HepG2 (cell line): ENCODE results near the gene EIF1. TPM values are rescaled to one million over a fixed set of nuclear protein-coding genes. Genes with fewer than 3 reads are reported as not detected.

ENCODE experiments used
- AKAP8 ChIP-seq: sonication (generic); formaldehyde crosslinking; IDR thresholded peaks from 2 replicates; pipeline ENCODE4 v1.5.1; 2020; ENCODE audit warnings: mild to moderate bottlenecking, missing genetic modification reagents
- AKNA ChIP-seq: sonication (generic); formaldehyde crosslinking; IDR thresholded peaks from 2 replicates; pipeline ENCODE4 v1.4.0; 2020; ENCODE audit warnings: missing genetic modification reagents, borderline replicate concordance
- ARNT ChIP-seq: fragments of 450-650 bp; IDR thresholded peaks from 2 replicates; pipeline ENCODE4 v1.6.1; 2017
- BRCA1 ChIP-seq: sonication (generic); formaldehyde crosslinking; IDR thresholded peaks from 2 replicates; pipeline ENCODE4 v1.4.0; 2020; ENCODE audit warnings: missing genetic modification reagents
- HOMEZ ChIP-seq: IDR thresholded peaks from 2 replicates; pipeline ENCODE4 v1.6.1; 2016; ENCODE audit warnings: low read depth
- IKZF5 ChIP-seq: IDR thresholded peaks from 2 replicates; pipeline ENCODE4 v1.6.1; 2018; ENCODE audit warnings: missing genetic modification reagents, mild to moderate bottlenecking, missing compliant biosample characterization
- MIER3 ChIP-seq: IDR thresholded peaks from 2 replicates; pipeline ENCODE4 v1.6.1; 2016; ENCODE audit warnings: missing compliant biosample characterization, borderline replicate concordance
- MIXL1 ChIP-seq: IDR thresholded peaks from 2 replicates; pipeline ENCODE4 v1.6.1; 2016
- RAD21 ChIP-seq: fragments of 450-650 bp; formaldehyde crosslinking; IDR thresholded peaks from 2 replicates; pipeline ENCODE4 v1.5.0; 2020; ENCODE audit warnings: mild to moderate bottlenecking
- REXO4 ChIP-seq: sonication (generic); formaldehyde crosslinking; IDR thresholded peaks from 2 replicates; pipeline ENCODE4 v1.8.0; 2022; ENCODE audit warnings: missing genetic modification reagents, mild to moderate bottlenecking, borderline replicate concordance
- SMYD3 ChIP-seq: sonication (generic); formaldehyde crosslinking; IDR thresholded peaks from 2 replicates; pipeline ENCODE4 v1.8.1; 2023; ENCODE audit warnings: mild to moderate bottlenecking, missing genetic modification reagents
- ZBTB3 ChIP-seq: sonication (generic); formaldehyde crosslinking; IDR thresholded peaks from 2 replicates; pipeline ENCODE4 v1.4.0; 2020; ENCODE audit warnings: low read depth, mild to moderate bottlenecking, moderate library complexity, missing genetic modification reagents, borderline replicate concordance
- ZBTB42 ChIP-seq: sonication (generic); formaldehyde crosslinking; IDR thresholded peaks from 2 replicates; pipeline ENCODE4 v1.5.0; 2020; ENCODE audit warnings: mild to moderate bottlenecking, missing genetic modification reagents
- ZNF234 ChIP-seq: sonication (generic); formaldehyde crosslinking; conservative IDR thresholded peaks from 2 replicates; pipeline ENCODE4 v1.5.1; 2020; ENCODE audit warnings: mild to moderate bottlenecking, missing genetic modification reagents
- ZNF672 ChIP-seq: sonication (generic); formaldehyde crosslinking; IDR thresholded peaks from 2 replicates; pipeline ENCODE4 v1.8.1; 2022; ENCODE audit warnings: missing genetic modification reagents
- ZNF7 ChIP-seq: IDR thresholded peaks from 2 replicates; pipeline ENCODE4 v1.6.1; 2016; ENCODE audit warnings: missing biosample characterization, missing genetic modification reagents
- polyA plus RNA-seq, 8 experiments: library from polyadenylated mRNA; depleted of rRNA in 3 of 8; stranded (reverse) in 7 of 8; unstranded in 1 of 8; fragments of >200 nt; fragmentation: Illumina TruSeq in 4 of 8; extraction: Trizol in 4 of 8; gene quantifications; 2 replicates each; pipeline versions ENCODE4 v1.2.1 to v1.2.3, GENCODE V29; 2011 to 2016; ENCODE audit warnings: low read depth in 4 of 8, missing spikeins in 1 of 8, mixed read lengths in 1 of 8; ENCODE audit not compliant: insufficient read depth in 1 of 8
- total RNA-seq, 5 experiments: library from RNA; depleted of rRNA; stranded (reverse); fragments of >200 nt; fragmentation: Illumina TruSeq; extraction: Trizol; gene quantifications; 2 replicates each; pipeline ENCODE4 v1.2.3, GENCODE V29; 2016; ENCODE audit warnings: low read depth in 1 of 5
- TF ChIP-seq, protein P1 (sequence below): sonication (generic); formaldehyde crosslinking; IDR thresholded peaks from 2 replicates; pipeline ENCODE4 v1.4.0; 2020; ENCODE audit warnings: mild to moderate bottlenecking, missing genetic modification reagents
- TF ChIP-seq, protein P2 (sequence below): sonication (generic); formaldehyde crosslinking; conservative IDR thresholded peaks from 2 replicates; pipeline ENCODE4 v1.8.0; 2022; ENCODE audit warnings: low read depth, missing genetic modification reagents

EIF1 gene
- total and polyA plus RNA-seq, 2 of the 13 experiments (the other 11 are each of a cell fraction or from before 2014, with no cell fraction given) = 147 to 517 TPM

DNA sequence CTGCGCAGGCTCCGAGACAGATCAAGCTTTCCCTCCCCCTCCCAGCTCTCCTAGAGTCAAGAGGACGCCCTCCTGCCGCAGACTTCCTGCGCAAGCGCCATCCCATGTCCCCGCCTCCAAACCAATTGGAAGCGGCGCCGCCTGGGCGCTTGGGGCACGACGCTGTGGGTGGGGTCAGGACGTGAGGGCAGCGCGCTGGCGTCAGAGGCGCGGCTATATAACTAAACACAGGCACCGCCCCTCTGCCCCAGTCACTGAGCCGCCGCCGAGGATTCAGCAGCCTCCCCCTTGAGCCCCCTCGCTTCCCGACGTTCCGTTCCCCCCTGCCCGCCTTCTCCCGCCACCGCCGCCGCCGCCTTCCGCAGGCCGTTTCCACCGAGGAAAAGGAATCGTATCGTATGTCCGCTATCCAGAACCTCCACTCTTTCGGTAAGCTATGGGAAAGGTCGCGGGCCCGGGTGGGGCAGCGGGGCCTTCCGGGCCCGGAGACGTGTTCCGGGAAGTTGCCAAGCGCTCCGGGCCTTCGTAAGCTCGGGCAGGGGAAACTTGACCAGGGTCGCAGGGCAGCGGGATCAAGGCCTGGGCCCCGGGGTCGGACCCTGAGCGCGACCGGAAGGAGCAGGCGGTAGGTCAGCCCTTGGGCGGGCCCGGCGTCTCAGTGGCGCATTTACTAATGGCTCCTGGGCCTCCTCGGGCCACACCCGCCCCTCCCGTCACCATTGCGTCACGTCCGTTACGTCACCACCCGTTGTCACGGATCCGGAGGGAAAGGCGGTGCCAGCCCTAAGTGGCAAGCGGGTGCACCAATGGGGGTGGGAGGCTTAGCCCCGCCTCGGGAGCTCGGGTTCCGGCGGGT is at the start of gene EIF1 (continued):
- TF ChIP-seq, protein P1, sequence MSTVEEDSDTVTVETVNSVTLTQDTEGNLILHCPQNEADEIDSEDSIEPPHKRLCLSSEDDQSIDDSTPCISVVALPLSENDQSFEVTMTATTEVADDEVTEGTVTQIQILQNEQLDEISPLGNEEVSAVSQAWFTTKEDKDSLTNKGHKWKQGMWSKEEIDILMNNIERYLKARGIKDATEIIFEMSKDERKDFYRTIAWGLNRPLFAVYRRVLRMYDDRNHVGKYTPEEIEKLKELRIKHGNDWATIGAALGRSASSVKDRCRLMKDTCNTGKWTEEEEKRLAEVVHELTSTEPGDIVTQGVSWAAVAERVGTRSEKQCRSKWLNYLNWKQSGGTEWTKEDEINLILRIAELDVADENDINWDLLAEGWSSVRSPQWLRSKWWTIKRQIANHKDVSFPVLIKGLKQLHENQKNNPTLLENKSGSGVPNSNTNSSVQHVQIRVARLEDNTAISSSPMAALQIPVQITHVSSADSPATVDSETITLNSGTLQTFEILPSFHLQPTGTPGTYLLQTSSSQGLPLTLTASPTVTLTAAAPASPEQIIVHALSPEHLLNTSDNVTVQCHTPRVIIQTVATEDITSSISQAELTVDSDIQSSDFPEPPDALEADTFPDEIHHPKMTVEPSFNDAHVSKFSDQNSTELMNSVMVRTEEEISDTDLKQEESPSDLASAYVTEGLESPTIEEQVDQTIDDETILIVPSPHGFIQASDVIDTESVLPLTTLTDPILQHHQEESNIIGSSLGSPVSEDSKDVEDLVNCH (CRISPR knock-in tag) = no peak; the same call in 1 of the 2 replicates
- TF ChIP-seq MIXL1 (CRISPR knock-in tag) (peak; percentile 57), SMYD3 (no peak), REXO4 (CRISPR knock-in tag) (no peak), IKZF5 (peak; percentile 66), ZNF672 (CRISPR knock-in tag) (no peak), ZBTB42 (CRISPR knock-in tag) (peak; percentile 96), RAD21 (CRISPR knock-in tag) (peak; percentile 39; the same call in 1 of the 2 replicates), AKNA (CRISPR knock-in tag) (no peak; the same call in 1 of the 2 replicates), ARNT (no peak), AKAP8 (CRISPR knock-in tag) (peak; percentile 98), ZBTB3 (CRISPR knock-in tag) (peak; percentile 93), MIER3 (peak; percentile 50; the same call in 1 of the 2 replicates), ZNF7 (no peak), BRCA1 (CRISPR knock-in tag) (0 out of 2 replicates have a peak, but pooled peaks have one; percentile 46), ZNF234 (CRISPR knock-in tag) (no peak), HOMEZ (peak; percentile 54)
- TF ChIP-seq, protein P2, sequence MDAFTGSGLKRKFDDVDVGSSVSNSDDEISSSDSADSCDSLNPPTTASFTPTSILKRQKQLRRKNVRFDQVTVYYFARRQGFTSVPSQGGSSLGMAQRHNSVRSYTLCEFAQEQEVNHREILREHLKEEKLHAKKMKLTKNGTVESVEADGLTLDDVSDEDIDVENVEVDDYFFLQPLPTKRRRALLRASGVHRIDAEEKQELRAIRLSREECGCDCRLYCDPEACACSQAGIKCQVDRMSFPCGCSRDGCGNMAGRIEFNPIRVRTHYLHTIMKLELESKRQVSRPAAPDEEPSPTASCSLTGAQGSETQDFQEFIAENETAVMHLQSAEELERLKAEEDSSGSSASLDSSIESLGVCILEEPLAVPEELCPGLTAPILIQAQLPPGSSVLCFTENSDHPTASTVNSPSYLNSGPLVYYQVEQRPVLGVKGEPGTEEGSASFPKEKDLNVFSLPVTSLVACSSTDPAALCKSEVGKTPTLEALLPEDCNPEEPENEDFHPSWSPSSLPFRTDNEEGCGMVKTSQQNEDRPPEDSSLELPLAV (CRISPR knock-in tag) = no peak
